NCI-H446 treated with DMSO at 0.1 percent for 48 hours (cell line): Measurements from ENCODE around the gene METTL17.
"Not testable (repeated sequence)": the region's sequence is repeated elsewhere in the genome, so short reads cannot be mapped to it uniquely, and the experiment has no call there.

Experiments
- DNase-seq: peaks from one replicate; lab custom pipeline; 2025; lab: John Stamatoyannopoulos, UW

The METTL17 gene

GRCh38 chr14:21024585-21025370, 35.0 kb downstream of the METTL17 start, which contains the start of gene NDRG2:
Gene NDRG2, minus strand, starts transcription at chr14:21025061. Its CDS starts 1,746 bp downstream, at chr14:21023315.
- no peak for DNase-seq

GRCh38 chr14:21025371-21026273, 35.8 kb downstream of the METTL17 start:
- no peak for DNase-seq

- no peak for DNase-seq
Measured at GRCh38 chr14:21026274-21026987, 36.7 kb downstream of the METTL17 start.

- no peak for DNase-seq
Measured at GRCh38 chr14:21026988-21027315, 37.2 kb downstream of the METTL17 start.

- no peak for DNase-seq
Measured at GRCh38 chr14:21029917-21030316, 40.1 kb downstream of the METTL17 start, which contains the start of gene TPPP2. Gene TPPP2, plus strand, starts transcription at chr14:21030217. Its CDS starts 365 bp downstream, at chr14:21030582.

- no peak for DNase-seq
Measured at GRCh38 chr14:21030531-21030930, 40.8 kb downstream of the METTL17 start.

GRCh38 chr14:21032326-21033132, 42.7 kb downstream of the METTL17 start:
- no peak for DNase-seq

- no peak for DNase-seq
Measured at GRCh38 chr14:21033133-21033698, 43.4 kb downstream of the METTL17 start.

- no peak for DNase-seq
Measured at GRCh38 chr14:21034707-21035106, 44.9 kb downstream of the METTL17 start, which contains the start of gene RNASE13. Gene RNASE13, minus strand, starts transcription at chr14:21034807. Its CDS starts 519 bp downstream, at chr14:21034288.

GRCh38 chr14:21036751-21037150, 47.0 kb downstream of the METTL17 start:
- DNase-seq = no peak

GRCh38 chr14:21037156-21037555, 47.4 kb downstream of the METTL17 start:
- no peak for DNase-seq

- peak; percentile 60 for DNase-seq
Measured at GRCh38 chr14:21038441-21039422, 49.0 kb downstream of the METTL17 start.

- DNase-seq = peak; percentile 4
Measured at GRCh38 chr14:21039585-21040369, 50.0 kb downstream of the METTL17 start.

GRCh38 chr14:21040370-21040925, 50.7 kb downstream of the METTL17 start:
- DNase-seq = no peak

- DNase-seq = not testable (repeated sequence)
Measured at GRCh38 chr14:21040941-21041340, 51.2 kb downstream of the METTL17 start.

- DNase-seq = no peak
Measured at GRCh38 chr14:21041676-21042433, 52.1 kb downstream of the METTL17 start, which contains the start of gene RNASE7. Gene RNASE7, plus strand, starts transcription at chr14:21042362. Its CDS starts 631 bp downstream, at chr14:21042993.

GRCh38 chr14:21042918-21043317, 53.1 kb downstream of the METTL17 start:
- no peak for DNase-seq
